ENCODE measurements around the gene GRM4. TPM values are rescaled to one million over a fixed set of nuclear protein-coding genes. Genes with fewer than 3 reads are reported as not detected.

GRM4 gene
- total RNA-seq, 1 donor from 2014 or later, result not detected

DNA sequence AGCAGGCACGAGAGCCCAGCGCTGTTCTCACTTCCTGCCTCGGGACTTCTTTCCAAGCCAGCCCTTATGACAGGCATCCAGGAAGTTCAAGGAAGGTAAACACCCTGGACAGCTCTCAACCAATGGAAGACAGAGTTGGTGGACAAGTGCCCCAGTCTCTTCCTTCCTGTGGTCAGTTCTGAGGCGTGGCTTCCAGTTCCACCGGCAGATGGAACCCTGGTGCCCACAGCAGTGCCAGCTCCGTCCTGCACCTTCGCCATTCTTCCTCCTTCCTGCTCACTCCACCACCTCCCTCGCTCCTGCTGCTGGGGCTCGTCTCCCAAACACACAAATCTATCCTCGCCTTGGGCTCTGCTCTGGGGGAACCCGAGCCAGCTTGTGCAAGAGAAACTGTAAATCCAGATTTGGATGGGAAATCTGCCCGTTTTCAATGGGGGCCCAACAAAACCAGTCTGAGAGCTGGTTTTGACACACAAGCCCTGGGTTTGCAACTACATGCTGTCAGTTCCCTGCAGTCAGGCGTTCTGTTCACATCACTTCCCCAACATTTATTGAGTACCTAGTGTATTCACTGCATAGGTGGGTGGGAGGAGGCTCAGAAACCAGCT, 162.7 kb downstream of the GRM4 start:
- no peak for DNase-seq (ENCODE audit: low read depth, low spot score)

DNA sequence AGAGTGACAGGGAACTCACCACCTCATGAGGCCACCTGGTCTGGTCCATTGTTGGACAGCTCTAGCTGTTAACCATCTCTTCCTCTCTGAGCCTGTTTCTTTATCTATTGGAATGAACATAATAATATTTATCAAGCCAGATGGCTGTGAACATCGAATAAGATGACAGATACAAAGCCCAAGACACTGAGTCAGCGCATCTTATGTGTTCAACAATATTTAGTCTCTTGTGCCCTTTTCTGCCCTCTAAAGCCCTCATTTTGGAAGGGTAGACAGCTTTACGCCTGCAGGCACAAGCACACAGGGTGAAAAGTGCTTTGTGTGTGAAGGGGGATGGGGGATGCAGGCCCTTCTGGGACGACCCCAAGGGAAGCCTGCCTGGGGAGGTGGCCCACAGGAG, 164.0 kb downstream of the GRM4 start:
- DNase-seq (ENCODE audit: low read depth, low spot score), result no peak

GRCh38 chr6:33981421-33981820, 164.5 kb downstream of the GRM4 start:
- DNase-seq (ENCODE audit: low read depth, low spot score), result no peak

GRCh38 chr6:33980176-33981175, 165.4 kb downstream of the GRM4 start:
- DNase-seq (ENCODE audit: low read depth, low spot score), result no peak

DNA sequence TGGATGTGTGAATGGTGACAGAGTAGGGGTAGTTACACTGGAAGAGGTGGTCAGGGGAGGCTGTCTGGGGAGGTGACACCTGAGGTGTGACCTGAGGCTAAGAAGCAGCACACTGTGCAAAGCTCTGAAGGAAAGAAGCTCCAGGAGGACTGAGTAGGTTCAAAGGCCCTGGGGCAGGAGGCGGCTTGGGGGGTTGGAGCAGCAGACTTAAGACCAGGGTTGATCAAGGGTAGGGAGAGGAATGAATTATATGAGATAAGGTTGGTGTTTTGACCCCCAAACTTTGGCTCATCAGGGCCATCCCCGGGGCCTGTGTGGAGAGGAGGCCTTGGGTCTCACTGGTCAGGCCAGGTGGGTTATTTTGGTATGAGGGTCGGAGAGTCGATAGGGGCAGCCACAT, 166.1 kb downstream of the GRM4 start:
- DNase-seq (ENCODE audit: low read depth, low spot score), result no peak

GRCh38 chr6:33978412-33979150, 167.3 kb downstream of the GRM4 start:
- no peak for DNase-seq (ENCODE audit: low read depth, low spot score)

DNA sequence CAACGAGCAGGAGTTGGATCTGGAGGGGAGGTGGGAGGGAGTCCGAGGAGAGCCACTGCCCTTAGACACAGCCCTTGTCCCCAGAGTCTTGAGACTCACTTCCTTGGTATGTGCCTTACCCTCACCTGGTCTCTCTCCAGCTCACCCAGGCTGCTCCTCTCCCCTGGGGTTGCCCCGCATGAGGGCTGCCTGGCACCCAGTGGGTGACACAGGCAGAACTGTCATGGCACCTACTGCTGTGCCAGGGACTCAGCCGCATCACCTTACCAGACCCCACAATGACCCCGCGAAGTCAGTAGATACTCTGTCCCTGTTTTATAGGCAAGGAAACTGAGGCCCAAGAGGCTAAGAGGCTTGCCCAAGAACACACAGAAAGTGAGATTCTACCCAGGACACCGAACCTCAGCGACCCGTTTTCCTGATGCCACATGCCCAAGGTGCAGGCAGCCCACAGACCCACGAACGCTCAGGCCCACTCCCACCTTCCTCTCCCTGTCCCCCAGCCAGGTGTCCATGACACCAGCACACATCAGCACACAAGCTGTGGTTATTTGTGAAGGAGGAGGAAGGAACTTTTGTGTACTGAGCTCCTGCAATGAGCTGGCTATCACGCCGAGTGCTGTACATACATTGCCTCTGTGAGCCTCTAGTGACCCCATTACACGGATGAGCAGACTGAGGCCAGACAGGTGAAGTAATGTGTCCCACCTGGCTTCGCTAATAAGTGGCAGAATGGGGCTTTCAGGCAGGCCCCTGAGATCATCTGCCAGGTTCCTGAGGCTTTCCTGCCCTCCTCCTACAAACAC, 168.1 kb downstream of the GRM4 start:
- no peak for DNase-seq (ENCODE audit: low read depth, low spot score)

DNA sequence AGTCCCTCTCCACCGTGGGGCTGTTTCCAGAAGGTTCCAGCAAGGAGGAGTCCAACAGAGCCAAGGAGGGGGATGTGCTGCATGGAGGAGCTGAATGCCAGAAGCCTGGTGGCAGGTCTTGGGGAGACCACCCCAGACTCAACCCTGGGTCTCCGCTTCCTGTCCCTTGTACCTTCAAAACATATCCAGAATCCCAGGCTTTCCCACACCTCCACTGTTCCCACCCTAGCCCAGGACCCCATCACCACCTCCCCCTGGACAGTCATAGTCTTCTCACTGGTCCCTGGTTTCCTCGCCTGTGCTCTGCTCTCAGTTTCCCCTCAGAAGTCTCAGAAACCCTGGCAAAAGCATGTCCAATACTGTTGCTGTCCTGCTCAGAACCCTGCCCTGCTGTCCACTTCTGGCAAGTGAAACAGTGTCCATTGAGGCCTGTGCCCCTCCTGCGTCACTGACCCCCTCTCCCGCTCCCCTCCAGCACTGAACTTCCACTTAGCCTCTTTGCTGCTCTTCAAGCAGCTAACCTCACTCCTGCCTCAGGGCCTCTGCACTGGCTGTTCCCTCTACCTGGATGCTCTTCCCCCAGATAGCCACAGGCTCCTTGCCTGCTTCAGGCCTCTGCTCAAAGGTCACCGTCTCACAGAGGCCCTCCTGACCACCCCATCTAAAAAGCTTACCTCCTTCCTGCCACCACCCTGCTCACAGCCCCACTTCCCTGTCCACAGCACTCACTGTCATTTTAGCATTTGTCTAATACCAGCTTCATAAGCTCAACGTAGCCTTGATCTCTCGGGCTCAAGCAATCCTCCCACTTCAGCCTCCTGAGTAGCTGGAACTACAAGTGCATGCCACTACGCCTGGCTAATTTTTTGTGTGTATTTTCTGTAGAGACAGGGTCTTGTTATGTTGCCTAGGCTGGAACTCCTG, 169.2 kb downstream of the GRM4 start:
- DNase-seq (ENCODE audit: low read depth, low spot score), result no peak

DNA sequence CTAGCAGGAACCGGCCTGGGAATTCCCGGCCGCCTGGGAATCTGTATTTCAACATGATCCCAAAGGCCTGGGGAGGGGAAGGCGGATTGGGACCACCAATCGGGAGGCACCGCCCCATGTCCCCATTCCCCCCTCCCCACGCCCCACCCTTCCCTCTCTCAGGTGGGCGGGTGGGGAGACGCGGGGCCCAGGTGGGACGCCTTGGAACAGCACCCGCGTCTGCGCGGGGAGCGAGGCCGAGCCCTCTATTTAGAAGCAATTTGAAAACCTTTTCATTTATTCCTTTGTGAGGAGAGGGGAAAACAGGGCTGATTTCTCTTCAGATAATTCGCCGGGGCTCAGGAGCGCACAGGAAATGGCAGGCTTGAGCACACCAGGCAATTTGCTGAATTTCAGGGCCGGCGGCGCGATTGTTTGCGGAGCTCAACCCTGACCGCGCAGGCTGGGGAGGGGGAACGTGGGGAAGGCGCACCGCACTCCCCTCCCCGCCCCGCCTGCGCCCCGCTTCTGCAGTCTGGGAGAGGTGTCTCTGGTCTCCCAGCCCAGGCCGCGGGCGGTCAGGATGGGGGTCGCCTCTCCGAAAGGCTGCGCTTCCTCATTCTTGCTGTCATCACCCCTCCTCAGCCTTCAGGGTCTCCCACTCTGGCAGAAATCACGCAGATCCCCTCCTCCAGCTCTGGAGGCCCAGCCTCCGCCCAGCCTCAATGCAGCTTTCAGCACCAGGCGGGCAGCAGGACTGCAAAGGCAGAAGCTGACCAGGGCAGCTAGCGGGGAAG, 170.0 kb downstream of the GRM4 start:
- DNase-seq (ENCODE audit: low read depth, low spot score), result no peak

DNA sequence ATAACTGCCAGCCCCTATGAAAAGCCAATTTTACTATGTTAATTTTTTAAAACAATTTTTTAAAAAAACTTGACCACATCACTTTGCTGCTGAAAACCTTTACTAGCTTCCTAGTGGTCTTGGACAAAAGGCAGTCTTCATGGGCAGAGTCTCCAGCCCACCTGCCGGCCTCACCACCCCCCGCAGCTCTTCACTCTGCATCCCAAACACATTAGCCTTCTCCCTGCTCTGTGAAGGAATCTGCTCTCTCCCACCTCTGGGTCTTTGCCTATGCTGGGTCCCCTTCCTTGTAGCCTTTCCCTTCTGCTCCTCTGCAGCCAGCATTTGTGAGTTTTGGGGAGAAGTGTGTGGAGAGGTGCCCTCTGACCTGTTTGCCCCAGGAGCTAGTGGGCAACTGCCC, 171.4 kb downstream of the GRM4 start:
- DNase-seq (ENCODE audit: low read depth, low spot score), result no peak

GRCh38 chr6:33974030-33974429, 171.9 kb downstream of the GRM4 start:
- no peak for DNase-seq (ENCODE audit: low read depth, low spot score)

- DNase-seq (ENCODE audit: low read depth, low spot score), result no peak
Observed at GRCh38 chr6:33971580-33971979, 174.3 kb downstream of the GRM4 start.

Other genes with a start within 250 kb of the GRM4 start
- 271 and 415 TPM in 2 replicates for gene HMGA1, start 90.8 kb upstream of the GRM4 start, total RNA-seq
- 17.4 and 25.2 TPM in 2 replicates for gene SMIM29, start 102.9 kb upstream of the GRM4 start, total RNA-seq
- gene NUDT3, start 246.6 kb upstream of the GRM4 start, total RNA-seq, result 20.4 and 37.1 TPM in 2 replicates